ENCODE data around the gene CD276.

The CD276 gene

GRCh38 chr15:73695773-73696640 is 11.8 kb downstream of the CD276 start:
- no peaks in the 10 kb centered on the region for H3K9me2 ChIP-seq (replicated peaks; ENCODE audit: insufficient read depth, low read length)
- H3F3A ChIP-seq (ENCODE audit: insufficient read depth), result no peaks in the 10 kb centered on the region
- no peak overlapping the region for H3K4me2 ChIP-seq (ENCODE audit: low read depth, low read length, poor library complexity, severe bottlenecking)
- no peak overlapping the region for H2AFZ ChIP-seq (ENCODE audit: low read depth, low read length, severe bottlenecking)
- no peak overlapping the region for H3K27ac ChIP-seq (ENCODE audit: low read depth, low read length)
- TF ChIP-seq, protein P1, sequence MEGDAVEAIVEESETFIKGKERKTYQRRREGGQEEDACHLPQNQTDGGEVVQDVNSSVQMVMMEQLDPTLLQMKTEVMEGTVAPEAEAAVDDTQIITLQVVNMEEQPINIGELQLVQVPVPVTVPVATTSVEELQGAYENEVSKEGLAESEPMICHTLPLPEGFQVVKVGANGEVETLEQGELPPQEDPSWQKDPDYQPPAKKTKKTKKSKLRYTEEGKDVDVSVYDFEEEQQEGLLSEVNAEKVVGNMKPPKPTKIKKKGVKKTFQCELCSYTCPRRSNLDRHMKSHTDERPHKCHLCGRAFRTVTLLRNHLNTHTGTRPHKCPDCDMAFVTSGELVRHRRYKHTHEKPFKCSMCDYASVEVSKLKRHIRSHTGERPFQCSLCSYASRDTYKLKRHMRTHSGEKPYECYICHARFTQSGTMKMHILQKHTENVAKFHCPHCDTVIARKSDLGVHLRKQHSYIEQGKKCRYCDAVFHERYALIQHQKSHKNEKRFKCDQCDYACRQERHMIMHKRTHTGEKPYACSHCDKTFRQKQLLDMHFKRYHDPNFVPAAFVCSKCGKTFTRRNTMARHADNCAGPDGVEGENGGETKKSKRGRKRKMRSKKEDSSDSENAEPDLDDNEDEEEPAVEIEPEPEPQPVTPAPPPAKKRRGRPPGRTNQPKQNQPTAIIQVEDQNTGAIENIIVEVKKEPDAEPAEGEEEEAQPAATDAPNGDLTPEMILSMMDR (IDR thresholded peaks at IDR 0.05; ENCODE audit: insufficient read depth, low read length, poor library complexity, severe bottlenecking), result no peak
- no peak for TF ChIP-seq EZH2phosphoT487 (conservative IDR thresholded peaks at IDR 0.05; ENCODE audit: low read length)
- no peaks in the 10 kb centered on the region for H3K9me3 ChIP-seq (ENCODE audit: insufficient read depth, low read length)
- H3K79me2 ChIP-seq (ENCODE audit: insufficient read depth, low read length), result no peaks in the 10 kb centered on the region
- H3K9ac ChIP-seq (ENCODE audit: low read length), result no peak overlapping the region
- no peaks in the 10 kb centered on the region for H4K20me1 ChIP-seq (ENCODE audit: low read depth, low read length)
- no peak overlapping the region for H3K4me3 ChIP-seq (ENCODE audit: insufficient read depth, low read length, poor library complexity, severe bottlenecking)
- H3K27me3 ChIP-seq (ENCODE audit: low read length), result no peaks in the 10 kb centered on the region; the same call in 1 of the 2 replicates
- no peaks in the 10 kb centered on the region for H3K36me3 ChIP-seq (ENCODE audit: low read length)

GRCh38 chr15:73696641-73697001 is 12.4 kb downstream of the CD276 start:
- H3K9me3 ChIP-seq (ENCODE audit: insufficient read depth, low read length), result no peaks in the 10 kb centered on the region
- H3K9me2 ChIP-seq (replicated peaks; ENCODE audit: insufficient read depth, low read length), result no peaks in the 10 kb centered on the region
- no peak overlapping the region for H2AFZ ChIP-seq (ENCODE audit: low read depth, low read length, severe bottlenecking)
- TF ChIP-seq EZH2phosphoT487 (conservative IDR thresholded peaks at IDR 0.05; ENCODE audit: low read length), result no peak
- TF ChIP-seq, protein P1 (IDR thresholded peaks at IDR 0.05; ENCODE audit: insufficient read depth, low read length, poor library complexity, severe bottlenecking), result no peak
- H4K20me1 ChIP-seq (ENCODE audit: low read depth, low read length), result no peaks in the 10 kb centered on the region
- no peaks in the 10 kb centered on the region for H3K79me2 ChIP-seq (ENCODE audit: insufficient read depth, low read length)
- no peaks in the 10 kb centered on the region for H3F3A ChIP-seq (ENCODE audit: insufficient read depth)
- H3K9ac ChIP-seq (ENCODE audit: low read length), result no peak overlapping the region
- no peaks in the 10 kb centered on the region for H3K36me3 ChIP-seq (ENCODE audit: low read length)
- no peak overlapping the region for H3K27ac ChIP-seq (ENCODE audit: low read depth, low read length)
- no peak overlapping the region for H3K4me3 ChIP-seq (ENCODE audit: insufficient read depth, low read length, poor library complexity, severe bottlenecking)
- no peak overlapping the region for H3K4me2 ChIP-seq (ENCODE audit: low read depth, low read length, poor library complexity, severe bottlenecking)
- no peaks in the 10 kb centered on the region; the same call in 1 of the 2 replicates for H3K27me3 ChIP-seq (ENCODE audit: low read length)

- H3K27ac ChIP-seq (ENCODE audit: low read depth, low read length), result no peak overlapping the region
These were observed 12.9 kb downstream of the CD276 start for GRCh38 chr15:73697033-73697467.

More at GRCh38 chr15:73697033-73697467, 12.9 kb downstream of the CD276 start:
- H3K4me2 ChIP-seq (ENCODE audit: low read depth, low read length, poor library complexity, severe bottlenecking), result no peak overlapping the region
- no peak overlapping the region for H3K4me3 ChIP-seq (ENCODE audit: insufficient read depth, low read length, poor library complexity, severe bottlenecking)
- H3K9ac ChIP-seq (ENCODE audit: low read length), result no peak overlapping the region
- no peak overlapping the region for H2AFZ ChIP-seq (ENCODE audit: low read depth, low read length, severe bottlenecking)
- H3K27me3 ChIP-seq (ENCODE audit: low read length), result no peaks in the 10 kb centered on the region; the same call in 1 of the 2 replicates
- H3K36me3 ChIP-seq (ENCODE audit: low read length), result no peaks in the 10 kb centered on the region
- no peaks in the 10 kb centered on the region for H3K9me3 ChIP-seq (ENCODE audit: insufficient read depth, low read length)
- no peaks in the 10 kb centered on the region for H3F3A ChIP-seq (ENCODE audit: insufficient read depth)
- H3K79me2 ChIP-seq (ENCODE audit: insufficient read depth, low read length), result no peaks in the 10 kb centered on the region
- TF ChIP-seq, protein P1 (IDR thresholded peaks at IDR 0.05; ENCODE audit: insufficient read depth, low read length, poor library complexity, severe bottlenecking), result no peak
- no peak for TF ChIP-seq EZH2phosphoT487 (conservative IDR thresholded peaks at IDR 0.05; ENCODE audit: low read length)
- no peaks in the 10 kb centered on the region for H4K20me1 ChIP-seq (ENCODE audit: low read depth, low read length)
- H3K9me2 ChIP-seq (replicated peaks; ENCODE audit: insufficient read depth, low read length), result no peaks in the 10 kb centered on the region

Data from SU-DHL-6 (cell line).